GM21723 (cell line): ENCODE results near the gene ZRANB3.

ENCODE experiments used
- ATAC-seq: cut with Tn5 transposase; IDR thresholded peaks from one replicate; pipeline ENCODE4 v1.9.1; 2021; ENCODE audit warnings: mild to moderate bottlenecking, moderate library complexity; ENCODE audit not compliant: unreplicated experiment

ZRANB3 gene

GRCh38 chr2:135183822-135184221, 347.2 kb downstream of the ZRANB3 start:
- no peak for ATAC-seq

DNA sequence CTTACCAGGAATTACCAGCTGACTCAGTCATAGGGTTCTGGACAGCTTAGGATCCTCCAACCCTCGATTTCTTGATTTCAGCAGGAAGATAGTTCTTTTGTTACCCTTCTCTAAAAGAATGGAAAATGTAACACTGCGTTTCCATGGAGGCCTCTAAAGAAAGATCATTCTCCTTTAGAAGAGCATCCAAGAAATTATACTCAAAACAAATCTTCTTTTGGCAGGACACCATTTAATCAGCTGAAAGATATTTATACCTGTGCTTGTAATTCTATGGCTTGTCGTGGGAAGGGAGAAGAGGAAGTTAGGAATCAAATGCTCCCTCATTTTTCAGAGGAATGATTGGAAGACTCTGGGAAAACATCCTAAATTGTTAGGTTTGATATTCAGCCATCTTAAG, 348.4 kb downstream of the ZRANB3 start:
- ATAC-seq, result no peak

- ATAC-seq, result no peak
Observed at GRCh38 chr2:135182190-135182589, 348.8 kb downstream of the ZRANB3 start.

DNA sequence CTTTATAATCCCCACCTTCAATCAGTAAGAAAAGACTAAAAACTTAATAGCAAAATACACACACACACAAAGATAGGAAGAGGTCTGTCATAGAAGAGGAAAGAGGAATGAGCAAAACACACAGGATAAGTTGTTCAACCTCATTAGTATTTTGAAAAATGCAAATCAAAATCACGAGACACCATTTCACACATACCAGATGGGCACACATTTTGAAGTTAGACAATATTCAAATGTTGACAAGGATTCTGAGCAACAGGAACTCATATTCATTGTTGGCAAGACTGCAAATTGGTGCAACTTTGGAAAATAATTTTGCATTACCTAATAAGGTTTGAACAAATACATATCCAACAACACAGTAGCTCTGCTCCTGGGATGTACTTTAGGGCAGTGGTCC, 351.3 kb downstream of the ZRANB3 start:
- no peak for ATAC-seq

DNA sequence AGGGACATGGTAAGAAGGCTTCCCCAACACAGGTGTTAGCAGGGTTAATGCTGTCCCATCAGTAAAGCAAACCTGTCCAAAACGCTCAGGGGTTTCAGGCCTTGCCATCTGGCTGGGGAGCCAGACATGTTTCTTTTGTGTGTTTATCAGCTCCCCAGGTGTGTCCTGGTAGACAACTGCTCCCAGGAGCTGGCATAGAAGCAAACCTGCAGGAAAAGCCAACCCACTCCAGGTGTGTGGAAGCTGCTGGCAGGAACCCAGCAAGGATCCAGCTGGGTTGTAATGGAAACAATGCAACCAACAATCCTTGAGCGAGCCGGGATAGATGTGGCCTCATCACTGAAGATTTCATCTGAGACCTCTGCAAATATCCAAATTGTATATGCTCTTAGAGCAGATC, 355.8 kb downstream of the ZRANB3 start:
- ATAC-seq, result no peak

GRCh38 chr2:135174810-135175093, 356.3 kb downstream of the ZRANB3 start:
- ATAC-seq, result no peak

DNA sequence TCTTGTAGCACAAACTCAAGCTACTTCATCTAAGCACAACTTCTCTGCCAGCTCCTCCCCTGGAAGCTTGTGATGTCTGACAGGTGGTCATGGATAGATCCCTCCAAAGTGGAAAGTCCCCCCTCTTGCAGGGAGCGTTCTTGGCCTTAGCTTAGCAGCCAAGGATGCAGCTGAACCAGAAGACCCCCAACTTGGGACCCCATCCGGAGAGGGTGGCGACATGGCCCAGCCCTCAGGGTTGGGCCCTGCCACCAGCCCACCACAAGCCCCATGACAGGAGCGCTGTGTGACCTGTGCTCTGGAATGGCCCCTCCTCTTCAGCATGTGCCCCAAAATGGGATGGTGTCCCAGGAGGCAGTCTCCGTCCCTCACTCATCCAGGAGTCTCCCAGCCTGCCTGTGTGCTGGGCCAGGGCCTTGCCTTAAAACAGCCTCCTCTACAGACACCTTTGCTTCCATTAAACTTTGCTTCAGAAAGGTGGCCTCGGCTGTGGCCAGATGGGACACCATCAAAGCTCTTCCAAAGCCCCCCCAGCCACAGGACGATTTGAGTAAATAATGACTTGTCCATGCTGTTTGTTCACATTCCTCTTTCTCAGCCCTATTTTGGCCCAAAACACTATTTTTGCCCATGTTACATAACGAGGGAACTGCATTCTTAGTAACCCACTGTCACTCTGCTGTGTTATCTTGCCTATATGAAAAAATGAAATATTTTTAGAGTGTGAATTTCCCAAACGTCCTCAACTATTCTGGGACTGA, 356.8 kb downstream of the ZRANB3 start:
- ATAC-seq, result no peak

- no peak for ATAC-seq
Observed at GRCh38 chr2:135169900-135170753, 360.9 kb downstream of the ZRANB3 start.

DNA sequence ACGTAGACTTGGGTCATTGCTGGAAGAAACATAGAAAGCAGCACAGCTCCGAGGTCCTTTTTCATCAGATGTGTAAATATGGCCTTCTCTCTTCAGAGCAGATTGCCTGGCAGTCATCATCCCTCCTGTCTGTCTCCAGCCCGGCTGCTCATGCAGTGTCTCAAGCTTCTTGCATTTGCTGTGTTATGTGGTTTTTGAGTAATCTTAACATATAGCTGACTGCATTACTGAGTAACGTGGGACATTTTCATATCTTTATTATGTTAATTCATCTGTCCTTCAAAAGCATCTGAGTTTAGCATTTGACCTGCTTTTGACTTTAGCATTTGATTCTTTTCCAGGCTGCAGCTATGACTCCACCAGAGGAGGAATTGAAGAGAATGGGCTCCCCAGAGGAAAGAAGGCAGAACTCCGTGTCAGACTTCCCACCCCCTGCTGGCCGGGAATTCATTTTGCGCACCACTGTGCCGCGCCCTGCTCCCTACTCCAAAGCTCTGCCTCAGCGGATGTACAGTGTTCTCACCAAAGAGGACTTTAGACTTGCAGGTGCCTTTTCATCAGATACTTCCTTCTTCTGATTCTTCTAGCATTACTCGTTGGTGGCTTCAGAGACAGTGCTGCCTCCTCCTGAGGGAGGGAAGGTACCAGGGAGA, 362.7 kb downstream of the ZRANB3 start:
- ATAC-seq, result no peak

DNA sequence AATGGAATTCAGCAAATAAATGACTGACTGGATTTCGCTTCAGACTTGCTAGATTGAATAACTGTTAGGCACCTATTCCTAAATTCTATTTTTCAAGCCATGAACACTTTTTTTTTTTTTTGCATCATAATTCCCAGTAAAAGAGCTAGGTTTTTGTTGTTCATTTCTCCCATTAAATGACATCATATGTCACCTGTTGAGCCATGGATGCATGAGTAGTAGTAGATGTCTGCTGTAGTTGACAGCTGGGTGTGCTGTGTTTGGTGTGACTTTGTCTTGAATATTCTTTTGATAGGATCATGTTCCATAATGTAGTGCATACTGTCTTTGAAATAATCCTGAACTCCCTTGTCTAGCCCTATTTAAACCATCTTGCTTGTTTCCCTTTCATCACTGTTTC, 363.7 kb downstream of the ZRANB3 start:
- no peak for ATAC-seq

DNA sequence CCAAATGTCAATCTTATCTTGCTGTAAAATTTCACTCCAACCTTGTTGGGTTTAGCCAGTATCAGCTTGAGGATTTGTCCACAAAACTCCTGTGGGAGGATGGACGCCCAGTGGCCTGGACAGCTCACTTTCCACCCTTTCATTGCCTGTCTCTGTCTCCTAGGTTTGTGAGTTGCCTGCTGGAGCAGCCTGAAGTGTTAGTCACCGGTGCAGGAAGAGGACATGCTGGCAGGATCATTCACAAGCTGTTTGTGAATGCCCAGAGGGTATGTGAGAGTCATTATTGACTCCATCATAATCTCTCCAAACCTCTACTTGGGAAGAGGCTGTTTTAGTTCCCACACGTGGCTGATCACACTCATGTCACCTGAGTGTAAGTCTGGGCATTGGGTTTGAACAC, 366.6 kb downstream of the ZRANB3 start:
- no peak for ATAC-seq

GRCh38 chr2:135163901-135164300, 367.1 kb downstream of the ZRANB3 start:
- no peak for ATAC-seq

GRCh38 chr2:135163306-135163705, 367.7 kb downstream of the ZRANB3 start:
- ATAC-seq, result no peak

- no peak for ATAC-seq
Observed at GRCh38 chr2:135162786-135163185, 368.2 kb downstream of the ZRANB3 start.

GRCh38 chr2:135162377-135162776, 368.6 kb downstream of the ZRANB3 start:
- no peak for ATAC-seq

- no peak for ATAC-seq
Observed at GRCh38 chr2:135159191-135159590, 371.8 kb downstream of the ZRANB3 start.

DNA sequence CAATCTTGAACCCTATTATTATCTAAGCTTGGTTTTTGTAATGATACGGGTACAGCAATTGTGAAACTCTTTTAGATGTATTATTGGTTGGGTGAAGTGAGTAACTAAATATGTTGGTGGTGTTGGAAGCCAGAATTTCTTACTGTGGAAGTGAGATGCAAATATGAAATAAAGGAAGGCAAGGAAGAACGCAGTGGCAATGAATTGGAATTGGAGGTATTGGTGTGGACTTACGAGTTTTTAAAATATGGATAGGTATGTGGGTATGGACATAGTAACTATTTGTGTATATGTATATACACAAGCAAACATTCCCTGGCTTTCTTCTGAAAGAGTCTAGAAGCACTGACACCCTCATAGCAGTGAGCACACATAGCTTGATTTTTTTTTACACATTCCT, 373.2 kb downstream of the ZRANB3 start:
- no peak for ATAC-seq

GRCh38 chr2:135154962-135155361, 376.1 kb downstream of the ZRANB3 start:
- no peak for ATAC-seq

DNA sequence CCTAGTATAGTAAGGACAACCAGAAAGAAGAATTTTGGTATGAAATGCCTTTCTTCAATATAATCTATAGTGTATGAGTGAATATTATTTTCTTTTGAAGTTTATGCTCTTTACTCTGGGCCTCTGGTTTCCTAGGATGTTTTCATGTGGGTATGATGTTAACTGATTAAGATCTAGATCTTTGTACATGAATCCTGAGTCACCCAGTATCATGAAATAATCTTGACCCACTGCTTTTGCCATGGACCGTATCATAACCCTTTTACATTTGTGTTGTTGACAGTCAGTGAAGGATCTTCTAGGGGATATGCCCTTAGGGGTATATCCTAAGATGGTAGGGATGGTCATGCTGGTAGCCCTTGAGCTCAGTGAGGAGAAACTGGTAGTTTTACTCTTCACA, 378.7 kb downstream of the ZRANB3 start:
- ATAC-seq, result no peak

- ATAC-seq, result no peak
Observed at GRCh38 chr2:135151615-135152014, 379.4 kb downstream of the ZRANB3 start.

GRCh38 chr2:135150725-135151124, 380.3 kb downstream of the ZRANB3 start:
- ATAC-seq, result no peak

DNA sequence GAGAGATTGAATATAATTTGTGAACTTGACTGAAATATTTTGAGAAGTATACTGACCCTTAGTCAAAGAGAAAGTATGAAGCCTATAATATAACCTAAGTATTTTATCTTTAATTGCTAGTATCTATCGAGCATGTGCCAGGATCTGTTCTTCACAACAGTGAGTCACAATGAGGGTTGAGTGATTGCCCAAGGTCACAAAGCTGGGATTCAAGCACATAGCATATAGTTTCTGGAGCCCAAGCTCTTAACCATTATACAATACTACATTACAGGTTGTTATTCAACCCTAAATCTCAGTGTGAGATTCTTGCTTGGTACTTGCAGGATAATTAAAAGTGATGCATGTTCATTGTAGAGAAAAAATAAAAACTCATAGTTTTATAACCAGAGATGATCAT, 381.8 kb downstream of the ZRANB3 start:
- ATAC-seq, result no peak
